DND-41 (cell line): Measurements from ENCODE around the gene HOXC5.

ENCODE experiments used
- EZH2 ChIP-seq: IDR thresholded peaks from 3 replicates; pipeline ENCODE4 v1.6.1; 2012; ENCODE audit warnings: borderline replicate concordance, low read depth, mild to moderate bottlenecking, moderate library complexity, low read length, inconsistent platforms; ENCODE audit not compliant: severe bottlenecking
- TF ChIP-seq, protein P1 (sequence below): IDR thresholded peaks from 2 replicates; pipeline ENCODE4 v1.5.1; 2012; ENCODE audit warnings: borderline replicate concordance, low read length, moderate library complexity, mild to moderate bottlenecking; ENCODE audit not compliant: poor library complexity, severe bottlenecking; ENCODE audit errors: extremely low read depth

DNA sequence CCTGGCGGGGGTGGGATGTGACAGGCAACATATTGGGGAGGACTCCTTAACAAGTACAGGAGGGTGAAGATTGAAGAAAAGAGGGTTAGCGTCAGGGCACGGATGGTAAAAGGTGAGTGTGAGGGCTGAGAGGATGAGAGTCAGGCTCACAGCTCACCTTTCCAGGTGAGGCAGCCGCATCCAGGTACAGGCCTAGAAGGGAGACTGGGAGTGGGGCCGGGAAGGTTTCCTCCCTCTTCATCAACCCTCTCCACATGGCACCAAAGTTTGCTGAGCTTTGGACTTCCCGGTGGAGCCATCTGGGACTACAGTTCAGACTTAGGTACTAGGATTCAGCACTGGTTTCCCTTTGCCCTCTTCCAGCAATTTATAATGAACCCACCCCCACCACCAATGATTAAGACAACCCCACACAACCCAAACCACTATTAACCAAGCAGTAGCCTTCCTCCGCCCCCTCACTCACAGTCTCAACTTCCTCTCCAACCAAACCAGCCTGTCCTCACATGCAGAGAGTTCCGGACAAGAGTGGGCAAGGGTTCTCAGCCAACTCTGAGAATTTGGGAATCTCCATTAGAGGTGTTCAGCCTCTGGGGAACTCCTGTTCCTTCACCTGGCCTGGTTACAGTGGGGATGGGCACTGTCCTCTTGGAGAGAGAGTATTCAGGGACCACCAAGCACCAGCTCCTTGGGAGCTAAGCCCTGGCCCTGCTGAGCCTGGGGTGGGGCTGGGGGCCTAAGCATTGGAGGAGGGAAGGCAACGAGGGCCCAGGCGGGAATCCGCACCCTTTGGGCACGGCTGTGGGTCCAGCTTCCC, 18.4 kb downstream of the HOXC5 start:
- TF ChIP-seq, protein P1, sequence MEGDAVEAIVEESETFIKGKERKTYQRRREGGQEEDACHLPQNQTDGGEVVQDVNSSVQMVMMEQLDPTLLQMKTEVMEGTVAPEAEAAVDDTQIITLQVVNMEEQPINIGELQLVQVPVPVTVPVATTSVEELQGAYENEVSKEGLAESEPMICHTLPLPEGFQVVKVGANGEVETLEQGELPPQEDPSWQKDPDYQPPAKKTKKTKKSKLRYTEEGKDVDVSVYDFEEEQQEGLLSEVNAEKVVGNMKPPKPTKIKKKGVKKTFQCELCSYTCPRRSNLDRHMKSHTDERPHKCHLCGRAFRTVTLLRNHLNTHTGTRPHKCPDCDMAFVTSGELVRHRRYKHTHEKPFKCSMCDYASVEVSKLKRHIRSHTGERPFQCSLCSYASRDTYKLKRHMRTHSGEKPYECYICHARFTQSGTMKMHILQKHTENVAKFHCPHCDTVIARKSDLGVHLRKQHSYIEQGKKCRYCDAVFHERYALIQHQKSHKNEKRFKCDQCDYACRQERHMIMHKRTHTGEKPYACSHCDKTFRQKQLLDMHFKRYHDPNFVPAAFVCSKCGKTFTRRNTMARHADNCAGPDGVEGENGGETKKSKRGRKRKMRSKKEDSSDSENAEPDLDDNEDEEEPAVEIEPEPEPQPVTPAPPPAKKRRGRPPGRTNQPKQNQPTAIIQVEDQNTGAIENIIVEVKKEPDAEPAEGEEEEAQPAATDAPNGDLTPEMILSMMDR: no peak
- no peak for TF ChIP-seq EZH2
